ENCODE data around the gene ISCU.

The ISCU gene

DNA sequence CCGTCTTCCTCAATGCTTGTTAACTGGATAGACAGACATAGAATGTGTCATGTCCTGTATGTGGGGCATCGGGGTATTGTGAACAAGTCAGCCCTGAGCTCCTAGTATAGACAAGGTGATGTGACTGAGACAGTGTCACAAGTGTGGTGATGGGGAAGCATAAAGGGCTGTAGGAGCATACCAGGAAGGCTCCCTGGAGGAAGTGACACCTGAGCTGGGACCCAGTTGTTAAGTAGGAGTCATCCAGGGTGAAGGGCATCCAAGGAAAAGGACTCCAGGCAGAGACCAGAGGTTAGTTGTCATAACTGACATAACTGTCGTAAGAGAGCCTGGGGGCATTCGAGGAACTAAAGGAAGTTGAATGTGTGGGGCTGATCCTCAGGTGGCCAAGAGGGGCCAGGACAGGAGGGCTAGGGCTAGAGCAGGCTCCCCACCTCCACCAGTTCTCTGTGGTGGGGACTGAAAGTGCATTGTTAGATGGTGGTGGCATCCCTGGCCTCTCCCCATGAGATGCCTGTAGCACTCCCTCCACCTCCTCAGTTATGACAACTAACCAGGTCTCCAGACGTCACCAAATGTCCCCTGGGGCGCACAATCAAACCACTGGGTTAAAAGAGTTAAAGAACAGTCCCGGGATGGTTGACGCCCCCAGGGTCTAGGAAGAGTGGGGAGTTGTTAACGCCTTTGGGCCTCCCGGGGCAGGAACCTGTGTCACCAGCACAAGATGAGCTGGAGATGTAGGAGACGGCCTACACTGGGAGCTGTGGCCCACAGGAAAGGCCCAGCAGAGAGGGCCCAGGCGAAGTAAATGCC, 44.9 kb upstream of the ISCU start:
- H3K4me2 ChIP-seq (ENCODE audit: low read length) = no peak overlapping the region

DNA sequence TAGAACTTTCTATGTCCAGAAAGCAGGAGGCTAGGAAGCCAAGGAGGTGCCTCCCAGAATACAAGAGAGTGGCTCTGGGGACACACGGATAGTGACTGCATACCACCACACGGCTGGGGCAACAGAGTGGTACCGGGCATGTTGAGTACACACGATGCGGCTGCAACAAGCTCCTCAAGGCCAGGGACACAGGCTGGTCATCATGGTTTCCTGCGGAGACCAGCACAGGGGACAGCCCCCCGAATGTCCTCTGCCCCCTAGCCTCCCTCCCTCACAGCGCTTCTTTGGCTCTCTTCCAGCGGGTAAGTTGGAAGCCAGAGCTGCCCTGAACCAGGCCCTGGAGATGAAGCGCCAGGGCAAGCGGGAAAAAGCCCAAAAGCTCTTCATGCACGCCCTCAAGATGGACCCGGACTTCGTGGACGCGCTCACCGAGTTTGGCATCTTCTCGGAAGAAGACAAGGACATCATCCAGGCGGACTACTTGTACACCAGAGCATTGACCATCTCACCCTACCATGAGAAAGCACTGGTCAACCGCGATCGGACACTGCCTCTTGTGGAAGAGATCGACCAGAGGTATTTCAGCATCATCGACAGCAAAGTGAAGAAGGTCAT, 44.2 kb upstream of the ISCU start:
- Histone ChIP-seq H3K23ac (ENCODE audit: low read length) (no peak overlapping the region), H3K9ac (ENCODE audit: low read length) (no peak overlapping the region), H3K27me3 (ENCODE audit: insufficient read depth, low read length, poor library complexity) (no peaks in the 10 kb centered on the region), H4K5ac (ENCODE audit: low read length) (no peak overlapping the region), H3K56ac (ENCODE audit: low read length) (no peak overlapping the region), H2BK120ac (ENCODE audit: low read depth, low read length) (no peak overlapping the region), H2BK5ac (ENCODE audit: low read length) (no peak overlapping the region), H2BK15ac (replicated peaks; ENCODE audit: low read depth) (no peak overlapping the region), H3K4ac (ENCODE audit: low read depth, low read length) (no peak overlapping the region), H3K27ac (ENCODE audit: low read depth, low read length) (no peak overlapping the region), H3K4me2 (ENCODE audit: low read length) (no peak overlapping the region), H3K79me1 (ENCODE audit: low read length) (peaks cover 7% of the 10 kb centered on the region), H4K8ac (ENCODE audit: low read depth, low read length) (no peak overlapping the region), H3K79me2 (ENCODE audit: control insufficient read depth, insufficient read depth, low read length) (no peaks in the 10 kb centered on the region), H2AK5ac (ENCODE audit: low read length) (no peak overlapping the region), H3K36me3 (ENCODE audit: control insufficient read depth, insufficient read depth, low read length) (peaks cover 14% of the 10 kb centered on the region), H3K18ac (ENCODE audit: low read length) (no peak overlapping the region), H3K4me3 (ENCODE audit: low read length) (no peak overlapping the region), H3K4me1 (ENCODE audit: control insufficient read depth, low read depth, low read length) (no peaks in the 10 kb centered on the region)
- DNase-seq = no peak
- no CpG with 5 or more reads among the region's 24 CpGs for WGBS (ENCODE audit: extremely low coverage, insufficient coverage, low lambda C conversion rate)

More for the DNA sequence above, 44.9 kb upstream of the ISCU start:
- Histone ChIP-seq H2BK15ac (replicated peaks; ENCODE audit: low read depth) (no peak overlapping the region), H2BK5ac (ENCODE audit: low read length) (no peak overlapping the region), H3K27ac (ENCODE audit: low read depth, low read length) (no peak overlapping the region), H3K4me3 (ENCODE audit: low read length) (no peak overlapping the region), H3K4ac (ENCODE audit: low read depth, low read length) (no peak overlapping the region), H4K8ac (ENCODE audit: low read depth, low read length) (no peak overlapping the region), H3K4me1 (ENCODE audit: control insufficient read depth, low read depth, low read length) (no peaks in the 10 kb centered on the region), H3K56ac (ENCODE audit: low read length) (no peak overlapping the region), H3K9ac (ENCODE audit: low read length) (no peak overlapping the region), H4K5ac (ENCODE audit: low read length) (no peak overlapping the region), H3K23ac (ENCODE audit: low read length) (no peak overlapping the region), H2BK120ac (ENCODE audit: low read depth, low read length) (no peak overlapping the region), H3K18ac (ENCODE audit: low read length) (no peak overlapping the region), H3K79me1 (ENCODE audit: low read length) (peaks cover 7% of the 10 kb centered on the region), H3K36me3 (ENCODE audit: control insufficient read depth, insufficient read depth, low read length) (peaks cover 14% of the 10 kb centered on the region), H2AK5ac (ENCODE audit: low read length) (no peak overlapping the region), H3K79me2 (ENCODE audit: control insufficient read depth, insufficient read depth, low read length) (no peaks in the 10 kb centered on the region), H3K27me3 (ENCODE audit: insufficient read depth, low read length, poor library complexity) (no peaks in the 10 kb centered on the region)
- no CpG with 5 or more reads among the region's 12 CpGs for WGBS (ENCODE audit: extremely low coverage, insufficient coverage, low lambda C conversion rate)
- peak; percentile 39 for DNase-seq

DNA sequence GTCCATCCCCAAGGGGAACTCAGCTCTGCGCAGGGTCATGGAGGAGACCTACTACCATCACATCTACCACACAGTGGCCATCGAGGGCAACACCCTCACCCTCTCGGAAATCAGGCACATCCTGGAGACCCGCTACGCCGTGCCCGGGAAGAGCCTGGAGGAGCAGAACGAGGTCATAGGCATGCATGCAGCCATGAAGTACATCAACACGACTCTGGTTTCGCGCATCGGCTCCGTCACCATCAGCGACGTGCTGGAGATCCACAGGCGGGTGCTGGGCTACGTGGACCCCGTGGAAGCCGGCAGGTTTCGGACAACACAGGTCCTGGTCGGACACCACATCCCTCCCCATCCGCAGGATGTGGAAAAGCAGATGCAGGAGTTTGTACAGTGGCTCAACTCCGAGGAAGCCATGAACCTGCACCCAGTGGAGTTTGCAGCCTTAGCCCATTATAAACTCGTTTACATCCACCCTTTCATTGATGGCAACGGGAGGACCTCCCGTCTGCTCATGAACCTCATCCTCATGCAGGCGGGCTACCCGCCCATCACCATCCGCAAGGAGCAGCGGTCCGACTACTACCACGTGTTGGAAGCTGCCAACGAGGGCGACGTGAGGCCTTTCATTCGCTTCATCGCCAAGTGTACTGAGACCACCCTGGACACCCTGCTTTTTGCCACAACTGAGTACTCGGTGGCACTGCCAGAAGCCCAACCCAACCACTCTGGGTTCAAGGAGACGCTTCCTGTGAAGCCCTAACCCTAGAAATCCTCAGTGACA, 43.5 kb upstream of the ISCU start:
- no peak overlapping the region for H3K9ac ChIP-seq (ENCODE audit: low read length)
- no peak overlapping the region for H2BK120ac ChIP-seq (ENCODE audit: low read depth, low read length)
- no peak overlapping the region for H3K23ac ChIP-seq (ENCODE audit: low read length)
- no peak overlapping the region for H2BK5ac ChIP-seq (ENCODE audit: low read length)
- no CpG with 5 or more reads among the region's 39 CpGs for WGBS (ENCODE audit: extremely low coverage, insufficient coverage, low lambda C conversion rate)
- H4K8ac ChIP-seq (ENCODE audit: low read depth, low read length) = no peak overlapping the region
- no peak overlapping the region for H4K5ac ChIP-seq (ENCODE audit: low read length)
- no peak overlapping the region for H3K4ac ChIP-seq (ENCODE audit: low read depth, low read length)
- no peaks in the 10 kb centered on the region for H3K79me2 ChIP-seq (ENCODE audit: control insufficient read depth, insufficient read depth, low read length)
- H3K36me3 ChIP-seq (ENCODE audit: control insufficient read depth, insufficient read depth, low read length) = peaks cover 14% of the 10 kb centered on the region
- no peak overlapping the region for H2BK15ac ChIP-seq (replicated peaks; ENCODE audit: low read depth)
- H3K56ac ChIP-seq (ENCODE audit: low read length) = no peak overlapping the region
- DNase-seq = no peak
- no peak overlapping the region for H3K4me3 ChIP-seq (ENCODE audit: low read length)
- no peak overlapping the region for H3K4me2 ChIP-seq (ENCODE audit: low read length)
- H3K27ac ChIP-seq (ENCODE audit: low read depth, low read length) = no peak overlapping the region
- H3K27me3 ChIP-seq (ENCODE audit: insufficient read depth, low read length, poor library complexity) = no peaks in the 10 kb centered on the region
- no peak overlapping the region for H3K18ac ChIP-seq (ENCODE audit: low read length)
- peaks cover 7% of the 10 kb centered on the region for H3K79me1 ChIP-seq (ENCODE audit: low read length)
- H2AK5ac ChIP-seq (ENCODE audit: low read length) = no peak overlapping the region
- H3K4me1 ChIP-seq (ENCODE audit: control insufficient read depth, low read depth, low read length) = no peaks in the 10 kb centered on the region

DNA sequence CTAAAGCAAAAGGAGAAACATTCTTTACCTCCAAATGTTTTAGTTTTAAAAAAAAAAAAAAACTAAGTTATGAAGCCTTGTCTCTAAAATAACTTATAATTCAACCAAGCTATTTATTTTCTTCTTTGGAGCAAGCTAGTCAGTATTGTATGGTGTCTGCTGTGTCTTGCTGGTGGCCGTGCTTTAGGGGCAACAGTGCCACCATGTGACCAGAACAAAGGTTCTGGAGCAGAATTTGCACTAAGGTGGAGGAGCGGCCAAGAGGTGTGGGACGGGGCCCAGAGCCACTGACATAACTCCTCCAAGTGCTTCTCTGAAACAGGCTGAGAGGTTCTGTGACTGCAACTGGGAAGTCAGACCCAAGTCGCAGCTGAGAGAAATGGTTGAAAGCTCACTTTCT, 42.8 kb upstream of the ISCU start:
- Histone ChIP-seq H3K27me3 (ENCODE audit: insufficient read depth, low read length, poor library complexity) (no peaks in the 10 kb centered on the region), H4K5ac (ENCODE audit: low read length) (no peak overlapping the region), H3K4me3 (ENCODE audit: low read length) (no peak overlapping the region), H3K56ac (ENCODE audit: low read length) (no peak overlapping the region), H3K4me1 (ENCODE audit: control insufficient read depth, low read depth, low read length) (no peaks in the 10 kb centered on the region), H3K18ac (ENCODE audit: low read length) (no peak overlapping the region), H3K79me2 (ENCODE audit: control insufficient read depth, insufficient read depth, low read length) (no peaks in the 10 kb centered on the region), H3K36me3 (ENCODE audit: control insufficient read depth, insufficient read depth, low read length) (peaks cover 18% of the 10 kb centered on the region), H2BK15ac (replicated peaks; ENCODE audit: low read depth) (no peak overlapping the region), H2AK5ac (ENCODE audit: low read length) (no peak overlapping the region), H3K9ac (ENCODE audit: low read length) (no peak overlapping the region), H3K4ac (ENCODE audit: low read depth, low read length) (no peak overlapping the region), H3K23ac (ENCODE audit: low read length) (no peak overlapping the region), H3K4me2 (ENCODE audit: low read length) (no peak overlapping the region), H2BK5ac (ENCODE audit: low read length) (no peak overlapping the region), H3K79me1 (ENCODE audit: low read length) (peaks cover 7% of the 10 kb centered on the region), H3K27ac (ENCODE audit: low read depth, low read length) (no peak overlapping the region), H4K8ac (ENCODE audit: low read depth, low read length) (no peak overlapping the region), H2BK120ac (ENCODE audit: low read depth, low read length) (no peak overlapping the region)
- peak; percentile 65 for DNase-seq
- WGBS (ENCODE audit: extremely low coverage, insufficient coverage, low lambda C conversion rate) = no CpG with 5 or more reads among the region's 4 CpGs

DNA sequence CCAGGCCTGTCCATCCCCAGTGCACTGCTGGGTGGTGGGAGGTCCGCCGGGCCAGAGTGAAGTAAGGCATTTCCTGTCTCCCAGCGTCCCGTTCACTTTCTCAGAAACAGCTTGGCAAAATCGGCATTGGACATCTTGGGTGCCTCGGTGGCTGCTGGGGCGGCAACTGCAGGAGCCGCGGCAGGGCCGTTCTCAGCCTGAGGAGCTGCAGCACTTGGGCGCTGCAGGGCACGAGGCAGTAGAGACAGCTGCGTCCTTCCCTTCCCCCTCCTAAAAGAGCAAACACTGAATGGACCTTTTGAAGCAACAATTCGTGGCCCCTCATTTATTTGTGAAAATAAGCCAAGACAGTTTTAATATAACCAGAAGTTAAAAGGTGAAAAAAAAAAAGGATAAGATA, 39.0 kb upstream of the ISCU start:
- no peak for DNase-seq
- Histone ChIP-seq H3K4me3 (ENCODE audit: low read length) (no peak overlapping the region), H3K27me3 (ENCODE audit: insufficient read depth, low read length, poor library complexity) (no peaks in the 10 kb centered on the region), H3K4ac (ENCODE audit: low read depth, low read length) (no peak overlapping the region), H3K27ac (ENCODE audit: low read depth, low read length) (no peak overlapping the region), H2BK5ac (ENCODE audit: low read length) (no peak overlapping the region), H3K79me2 (ENCODE audit: control insufficient read depth, insufficient read depth, low read length) (no peaks in the 10 kb centered on the region), H4K5ac (ENCODE audit: low read length) (no peak overlapping the region), H3K56ac (ENCODE audit: low read length) (no peak overlapping the region), H3K79me1 (ENCODE audit: low read length) (peaks cover 4% of the 10 kb centered on the region), H4K8ac (ENCODE audit: low read depth, low read length) (no peak overlapping the region), H3K36me3 (ENCODE audit: control insufficient read depth, insufficient read depth, low read length) (peaks cover 30% of the 10 kb centered on the region), H2AK5ac (ENCODE audit: low read length) (no peak overlapping the region), H3K18ac (ENCODE audit: low read length) (no peak overlapping the region), H3K4me2 (ENCODE audit: low read length) (no peak overlapping the region), H3K23ac (ENCODE audit: low read length) (no peak overlapping the region), H2BK15ac (replicated peaks; ENCODE audit: low read depth) (no peak overlapping the region), H3K9ac (ENCODE audit: low read length) (no peak overlapping the region), H2BK120ac (ENCODE audit: low read depth, low read length) (no peak overlapping the region), H3K4me1 (ENCODE audit: control insufficient read depth, low read depth, low read length) (no peaks in the 10 kb centered on the region)
- whole genome bisulfite sequencing (ENCODE audit: extremely low coverage, insufficient coverage, low lambda C conversion rate) = no CpG with 5 or more reads among the region's 14 CpGs
